Nephron (organoid): ENCODE measurements around the gene B9D2.
"Not testable (repeated sequence)": the region's sequence is repeated elsewhere in the genome, so short reads cannot be mapped to it uniquely, and the experiment has no call there.

Experiments
- H3K27ac Mint-ChIP-seq, 3 experiments: 2 replicates each; pipeline ENCODE4 v1.8.0; 2020; ENCODE audit warnings: mixed read lengths in 3 of 3, mild to moderate bottlenecking in 2 of 3, moderate library complexity in 1 of 3
- H3K27me3 Mint-ChIP-seq: 2 replicates; pipeline ENCODE4 v1.8.0; 2021; ENCODE audit warnings: low read depth, mild to moderate bottlenecking, moderate library complexity, mixed read lengths
- H3K36me3 Mint-ChIP-seq: 2 replicates; pipeline ENCODE4 v1.8.0; 2020; ENCODE audit warnings: low read depth, mixed read lengths
- H3K4me1 Mint-ChIP-seq: 2 replicates; pipeline ENCODE4 v1.8.0; 2020; ENCODE audit warnings: mixed read lengths
- H3K4me3 Mint-ChIP-seq, 3 experiments: 2 replicates each; pipeline ENCODE4 v1.8.0; 2020; ENCODE audit warnings: mild to moderate bottlenecking in 3 of 3, mixed read lengths in 3 of 3, moderate library complexity in 2 of 3
- H3K9me3 Mint-ChIP-seq: 2 replicates; pipeline ENCODE4 v1.8.0; 2020; ENCODE audit warnings: mixed read lengths
- TF ChIP-seq, protein P1 (sequence below), 3 experiments: fragments of 200-600 bp; sonication (generic); IDR thresholded peaks; one replicate each; pipeline ENCODE4 v1.5.0; 2021; ENCODE audit warnings: antibody characterized with exemption in 3 of 3; ENCODE audit not compliant: unreplicated experiment in 3 of 3

The B9D2 gene

DNA sequence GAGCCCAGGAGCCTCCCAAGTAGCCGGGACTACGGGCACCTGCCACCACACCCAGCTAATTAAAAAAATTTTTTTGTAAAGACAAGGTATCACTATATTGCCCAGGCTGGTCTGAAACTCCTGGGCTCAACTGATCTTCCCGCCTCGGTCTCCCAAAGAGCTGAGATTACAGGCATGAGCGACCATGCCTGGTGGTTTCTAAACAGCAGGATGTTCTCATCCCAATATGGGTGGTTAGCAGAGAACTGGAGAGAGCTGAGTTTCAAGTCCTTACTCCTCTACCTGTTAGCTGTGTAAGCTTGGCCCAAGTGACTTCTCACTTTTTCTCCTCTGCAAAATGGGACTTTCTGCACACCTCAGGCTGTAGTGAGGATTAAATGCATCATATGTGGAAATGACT is 20.4 kb upstream of the B9D2 start:
- peaks cover 18% of the 10 kb centered on the region for H3K36me3 Mint-ChIP-seq
- TF ChIP-seq, protein P1, sequence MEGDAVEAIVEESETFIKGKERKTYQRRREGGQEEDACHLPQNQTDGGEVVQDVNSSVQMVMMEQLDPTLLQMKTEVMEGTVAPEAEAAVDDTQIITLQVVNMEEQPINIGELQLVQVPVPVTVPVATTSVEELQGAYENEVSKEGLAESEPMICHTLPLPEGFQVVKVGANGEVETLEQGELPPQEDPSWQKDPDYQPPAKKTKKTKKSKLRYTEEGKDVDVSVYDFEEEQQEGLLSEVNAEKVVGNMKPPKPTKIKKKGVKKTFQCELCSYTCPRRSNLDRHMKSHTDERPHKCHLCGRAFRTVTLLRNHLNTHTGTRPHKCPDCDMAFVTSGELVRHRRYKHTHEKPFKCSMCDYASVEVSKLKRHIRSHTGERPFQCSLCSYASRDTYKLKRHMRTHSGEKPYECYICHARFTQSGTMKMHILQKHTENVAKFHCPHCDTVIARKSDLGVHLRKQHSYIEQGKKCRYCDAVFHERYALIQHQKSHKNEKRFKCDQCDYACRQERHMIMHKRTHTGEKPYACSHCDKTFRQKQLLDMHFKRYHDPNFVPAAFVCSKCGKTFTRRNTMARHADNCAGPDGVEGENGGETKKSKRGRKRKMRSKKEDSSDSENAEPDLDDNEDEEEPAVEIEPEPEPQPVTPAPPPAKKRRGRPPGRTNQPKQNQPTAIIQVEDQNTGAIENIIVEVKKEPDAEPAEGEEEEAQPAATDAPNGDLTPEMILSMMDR (IDR thresholded peaks at IDR 0.05; ENCODE audit: unreplicated experiment in 3 of 3): no peak
- H3K27me3 Mint-ChIP-seq: no peaks in the 10 kb centered on the region
- H3K27ac Mint-ChIP-seq: no peak overlapping the region
- no peaks in the 10 kb centered on the region for H3K4me1 Mint-ChIP-seq
- no peaks in the 10 kb centered on the region for H3K9me3 Mint-ChIP-seq
- H3K4me3 Mint-ChIP-seq: no peak overlapping the region

DNA sequence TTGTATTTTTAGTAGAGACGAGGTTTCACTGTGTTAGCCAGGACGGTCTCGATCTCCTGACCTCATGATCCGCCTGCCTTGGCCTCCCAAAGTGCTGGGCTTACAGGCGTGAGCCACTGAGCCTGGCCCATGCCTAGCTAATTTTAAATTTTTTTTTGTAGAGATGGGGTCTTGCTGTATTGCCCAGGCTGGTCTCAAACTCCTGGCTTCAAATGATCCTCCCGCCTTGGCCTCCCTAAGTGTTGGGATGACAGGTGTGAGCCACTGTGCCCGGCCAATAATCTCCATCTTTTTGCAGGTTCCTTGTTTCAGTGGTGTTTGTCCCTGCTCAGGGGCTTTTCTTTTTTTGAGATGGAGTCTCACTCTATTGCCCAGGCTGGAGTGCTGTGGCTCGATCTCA is 17.6 kb upstream of the B9D2 start:
- H3K27me3 Mint-ChIP-seq, H3K27ac Mint-ChIP-seq, H3K4me3 Mint-ChIP-seq, H3K9me3 Mint-ChIP-seq, H3K4me1 Mint-ChIP-seq: not testable (repeated sequence)
- peaks cover 14% of the 10 kb centered on the region for H3K36me3 Mint-ChIP-seq

DNA sequence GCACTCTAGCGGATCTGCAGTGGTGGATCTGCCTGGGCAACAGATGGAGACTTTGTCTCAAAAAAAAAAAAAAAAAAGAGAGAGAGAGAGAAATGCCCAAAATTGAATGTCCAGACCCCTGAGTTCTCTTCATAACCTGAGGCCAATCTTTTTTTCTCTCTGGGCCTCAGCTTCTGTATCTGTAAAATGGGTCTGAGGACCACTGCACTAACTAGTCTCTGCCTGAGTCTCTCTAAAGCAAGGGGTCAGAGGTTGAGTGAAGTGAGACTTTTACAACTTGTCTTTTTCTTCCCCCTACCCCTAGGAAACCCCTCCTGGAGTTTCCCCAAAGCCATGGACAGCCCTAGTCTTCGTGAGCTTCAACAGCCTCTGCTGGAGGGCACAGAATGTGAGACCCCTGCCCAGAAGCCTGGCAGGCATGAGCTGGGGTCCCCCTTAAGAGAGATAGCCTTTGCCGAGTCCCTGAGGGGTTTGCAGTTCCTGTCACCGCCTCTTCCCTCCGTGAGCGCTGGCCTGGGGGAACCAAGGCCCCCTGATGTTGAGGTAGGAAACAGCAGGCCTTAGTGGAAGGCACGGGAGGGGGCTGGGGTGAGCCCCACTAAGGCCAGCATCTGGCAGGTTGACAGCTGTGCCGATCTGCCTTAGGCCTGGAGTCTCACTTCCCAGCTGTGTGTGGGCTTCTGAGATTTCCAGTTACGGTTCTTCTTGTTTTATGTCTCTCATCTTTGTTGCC is 14.2 kb upstream of the B9D2 start:
- Mint-ChIP-seq H3K4me1 (peaks cover 21% of the 10 kb centered on the region), H3K27ac (peak overlapping the region in 2 of 3 experiments; percentile 15 to 31), H3K9me3 (no peaks in the 10 kb centered on the region), H3K4me3 (peak overlapping the region; percentile 5 to 13 (median 5)), H3K36me3 (peaks cover 5% of the 10 kb centered on the region), H3K27me3 (no peaks in the 10 kb centered on the region)
- TF ChIP-seq, protein P1 (IDR thresholded peaks at IDR 0.05; ENCODE audit: unreplicated experiment in 3 of 3): peak in 2 of 3 experiments; percentile 16 to 21

DNA sequence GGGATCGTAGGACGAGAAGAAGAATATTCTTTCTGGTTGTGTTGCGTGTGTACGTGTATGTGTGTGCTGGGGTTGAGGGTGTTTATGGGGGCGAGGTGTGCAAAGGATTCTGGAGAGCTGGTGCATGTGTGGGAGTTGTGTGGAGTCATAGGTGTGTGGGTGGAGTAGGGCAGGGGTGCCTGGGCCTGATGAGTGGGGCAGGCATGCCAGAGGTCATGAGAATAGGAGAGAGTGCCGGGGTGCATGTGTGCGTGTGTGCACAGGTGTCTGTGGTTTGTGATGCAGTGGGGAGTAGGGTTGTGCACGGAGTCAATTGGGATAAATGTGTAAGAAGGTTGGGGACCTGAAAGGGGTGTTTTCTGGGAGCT is 13.0 kb upstream of the B9D2 start:
- TF ChIP-seq, protein P1 (IDR thresholded peaks at IDR 0.05; ENCODE audit: unreplicated experiment in 3 of 3): no peak
- peak overlapping the region; percentile 65 to 83 (median 73) for H3K4me3 Mint-ChIP-seq
- no peaks in the 10 kb centered on the region for H3K36me3 Mint-ChIP-seq
- H3K27ac Mint-ChIP-seq: peak overlapping the region in 2 of 3 experiments; percentile 6 to 18
- no peaks in the 10 kb centered on the region for H3K27me3 Mint-ChIP-seq
- no peaks in the 10 kb centered on the region for H3K9me3 Mint-ChIP-seq
- H3K4me1 Mint-ChIP-seq: peaks cover 21% of the 10 kb centered on the region

DNA sequence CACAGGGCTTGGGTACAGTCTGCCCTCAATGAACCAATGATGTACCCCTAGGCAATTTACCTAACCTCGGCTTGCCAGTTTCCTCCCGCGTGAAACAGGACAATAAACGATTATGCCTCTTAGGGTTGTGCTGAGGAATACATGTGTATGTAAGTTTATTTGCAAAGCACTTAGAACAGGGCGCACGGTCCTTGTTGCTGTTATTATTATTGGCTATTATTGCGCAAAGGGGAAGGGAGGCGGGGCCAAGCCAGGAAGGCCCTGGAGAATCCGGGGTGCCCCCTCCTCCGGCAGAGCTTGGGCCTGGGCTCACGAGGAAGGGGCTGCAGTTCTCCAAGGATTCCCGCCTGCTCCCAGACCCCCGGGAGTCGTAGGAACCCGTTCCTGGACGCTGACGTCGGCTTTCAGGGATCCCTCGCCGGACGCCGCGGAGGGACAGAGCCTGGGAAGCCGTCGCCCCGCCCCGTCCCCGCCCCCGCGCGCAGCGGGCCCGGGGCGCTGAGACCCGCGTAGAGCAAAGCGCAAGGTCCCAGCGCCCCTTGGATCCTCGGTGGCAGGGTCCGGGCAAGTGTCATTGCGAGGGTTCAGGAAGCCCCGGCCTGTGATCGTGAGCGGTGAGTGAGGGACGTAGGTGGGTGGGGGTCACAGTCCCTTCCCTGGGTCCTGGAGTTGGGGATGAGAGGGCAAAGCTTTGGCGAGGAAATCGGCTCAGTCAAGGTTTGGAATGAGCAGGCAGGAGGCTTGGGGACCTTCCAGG is 12.5 kb upstream of the B9D2 start, which contains the start of gene TMEM91:
Gene TMEM91, plus strand, starts transcription at position 293 of the 757 bp plus-strand sequence. CDS start 1,777 bp downstream, outside the sequence.
- Mint-ChIP-seq H3K9me3 (no peaks in the 10 kb centered on the region), H3K36me3 (no peaks in the 10 kb centered on the region), H3K4me1 (peaks cover 21% of the 10 kb centered on the region)

DNA sequence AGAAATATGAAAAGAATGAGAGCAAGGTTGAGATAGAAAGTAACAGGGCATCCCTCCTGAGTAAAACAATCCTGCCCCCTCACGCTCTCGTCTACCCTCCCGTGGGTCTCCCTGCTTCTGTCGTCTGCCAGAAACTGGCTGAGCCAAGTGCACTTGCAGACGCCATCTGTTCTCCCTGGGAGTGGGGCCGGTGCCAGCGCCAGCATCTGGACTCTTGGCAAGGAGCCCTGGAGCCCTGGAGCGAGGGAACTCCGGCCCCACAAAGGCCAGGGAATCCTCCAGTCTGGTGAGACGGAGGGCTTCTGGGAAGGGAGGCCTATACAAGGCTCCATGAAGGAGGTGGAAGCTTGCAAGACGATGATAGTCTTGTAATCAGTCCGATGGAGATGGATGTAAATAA is 10.0 kb upstream of the B9D2 start:
- Mint-ChIP-seq H3K4me3 (peak overlapping the region in 2 of 3 experiments; percentile 42 to 59), H3K4me1 (peaks cover 21% of the 10 kb centered on the region), H3K27me3 (no peaks in the 10 kb centered on the region), H3K27ac (peak overlapping the region in 2 of 3 experiments; percentile 67 to 79), H3K9me3 (no peaks in the 10 kb centered on the region), H3K36me3 (no peaks in the 10 kb centered on the region)
- TF ChIP-seq, protein P1 (IDR thresholded peaks at IDR 0.05; ENCODE audit: unreplicated experiment in 3 of 3): no peak

More for the DNA sequence above, 12.5 kb upstream of the B9D2 start, which contains the start of gene TMEM91:
- Mint-ChIP-seq H3K4me3 (peak within 1 kb of the TSS; percentile 73 to 84 (median 83)), H3K27me3 (no peaks in the 10 kb centered on the region), H3K27ac (peak within 1 kb of the TSS; percentile 29 to 72 (median 50))
- TF ChIP-seq, protein P1 (IDR thresholded peaks at IDR 0.05; ENCODE audit: unreplicated experiment in 3 of 3): no peak
